Fibroblast of pulmonary artery (primary cell): Measurements from ENCODE around the gene ARSK.
"Not testable (repeated sequence)": the region's sequence is repeated elsewhere in the genome, so short reads cannot be mapped to it uniquely, and the experiment has no call there.

Experiments used
- DNase-seq: peaks from one replicate; pipeline ENCODE4 v3.0.0-alpha.2; 2010; ENCODE audit warnings: low read depth
- H3K4me3 ChIP-seq: replicated peaks from 2 replicates; pipeline ENCODE4 v1.5.1; 2011; ENCODE audit warnings: low read depth, mild to moderate bottlenecking, control low read depth, low read length, moderate library complexity
- CTCF ChIP-seq: IDR thresholded peaks from 2 replicates; pipeline ENCODE4 v1.5.1; 2011; ENCODE audit warnings: mild to moderate bottlenecking, control low read depth, low read length, inconsistent platforms; ENCODE audit errors: missing control alignments

The ARSK gene

GRCh38 chr5:95631991-95632675, 77.2 kb downstream of the ARSK start:
- TF ChIP-seq CTCF: no peak
- no peak overlapping the region for H3K4me3 ChIP-seq
- peak; percentile 73 for DNase-seq

GRCh38 chr5:95632942-95633341, 78.0 kb downstream of the ARSK start:
- H3K4me3 ChIP-seq, DNase-seq: not testable (repeated sequence)

- no peak for TF ChIP-seq CTCF
- DNase-seq: no peak
Measured at GRCh38 chr5:95633671-95634070, 78.8 kb downstream of the ARSK start.

GRCh38 chr5:95634081-95634480, 79.2 kb downstream of the ARSK start:
- TF ChIP-seq CTCF: no peak
- no peak overlapping the region for H3K4me3 ChIP-seq
- no peak for DNase-seq

More at GRCh38 chr5:95633671-95634070, 78.8 kb downstream of the ARSK start:
- H3K4me3 ChIP-seq: no peak overlapping the region

GRCh38 chr5:95638632-95639031, 83.7 kb downstream of the ARSK start:
- TF ChIP-seq CTCF: no peak
- no peak for DNase-seq
- no peak overlapping the region for H3K4me3 ChIP-seq

- no peak for TF ChIP-seq CTCF
- H3K4me3 ChIP-seq: no peak overlapping the region
- peak; percentile 68 for DNase-seq
Measured at GRCh38 chr5:95641741-95642220, 86.9 kb downstream of the ARSK start.

GRCh38 chr5:95643152-95643551, 88.3 kb downstream of the ARSK start:
- H3K4me3 ChIP-seq: no peak overlapping the region
- no peak for DNase-seq
- TF ChIP-seq CTCF: no peak
